PC-3 (cell line): ENCODE data around the gene OTUD3.

Experiments
- CTCF ChIP-seq: fragments of 300-600 bp; sonication (generic); conservative IDR thresholded peaks from 2 replicates; pipeline ENCODE4 v1.5.1; 2017; ENCODE audit warnings: antibody characterized with exemption, low read depth, mild to moderate bottlenecking, low read length
- EZH2 ChIP-seq: fragments of 300-600 bp; sonication (generic); IDR thresholded peaks from one replicate; pipeline ENCODE4 v1.6.1; 2017; ENCODE audit warnings: antibody characterized with exemption, mild to moderate bottlenecking, low read length; ENCODE audit not compliant: unreplicated experiment
- EZH2phosphoT487 ChIP-seq: fragments of 300-600 bp; sonication (generic); IDR thresholded peaks from 2 replicates; pipeline ENCODE4 v1.6.1; 2018; ENCODE audit warnings: mild to moderate bottlenecking, antibody characterized with exemption, low read length, borderline replicate concordance

GRCh38 chr1:19846338-19846737, 35.9 kb upstream of the OTUD3 start:
- no peak for TF ChIP-seq CTCF
- no peak for TF ChIP-seq EZH2
- TF ChIP-seq EZH2phosphoT487 = no peak
